HepG2 (cell line): ENCODE results near the gene ATRNL1. TPM values are rescaled to one million over a fixed set of nuclear protein-coding genes. Genes with fewer than 3 reads are reported as not detected.

Experiments used
- ATAC-seq: fragments of 200-7000 bp; cut with Tn5 transposase; 3 replicates; pipeline ENCODE4 v1.9.1; 2020; ENCODE audit warnings: mild to moderate bottlenecking, moderate library complexity
- BruUV-seq: library from RNA; stranded (reverse); fragments of 400-500 nt; replicated peaks from 2 replicates; lab custom pipeline; 2021; lab: Mats Ljungman, UMichigan
- CTCF ChIA-PET: fragments of 300-600 bp; formaldehyde crosslinking; extraction: SDS; loops from one replicate; lab custom pipeline; 2021; ENCODE audit warnings: low total read pairs, inconsistent platforms, low intra/inter-chr PET ratio; lab: Yijun Ruan, JAX
- POLR2A ChIA-PET: fragments of 350-600 bp; sonication (Branson Sonifier 250); formaldehyde crosslinking; loops from one replicate; lab custom pipeline; 2020; ENCODE audit warnings: antibody characterized with exemption, inconsistent platforms; lab: Yijun Ruan, JAX
- DNase-seq: peaks from one replicate; pipeline ENCODE4 v3.0.0-alpha.2; 2015; ENCODE audit warnings: low spot score
- FAIRE-seq: peaks from 3 replicates; lab custom pipeline; 2011; peaks lifted over from hg19 to GRCh38; lab: Jason Lieb, UNC
- H2AFZ ChIP-seq: one replicate; pipeline ENCODE4 v1.6.1; 2011; ENCODE audit warnings: low read length, inconsistent platforms
- H3K27ac ChIP-seq: fragments of 300-600 bp; 3 replicates; pipeline ENCODE4 v1.8.0; 2011; ENCODE audit warnings: mixed run types, mild to moderate bottlenecking, mixed read lengths, low read length, inconsistent platforms; ENCODE audit not compliant: insufficient read depth; ENCODE audit errors: extremely low read length
- H3K27me3 ChIP-seq, 2 experiments: fragments of 200-600 bp in 1 of 2; 2 replicates in 1 of 2; 3 replicates in 1 of 2; pipeline versions ENCODE4 v1.6.0 to v1.8.0; 2011; ENCODE audit warnings: low read length in 2 of 2, mild to moderate bottlenecking in 2 of 2, moderate library complexity in 2 of 2, inconsistent platforms in 1 of 2; ENCODE audit not compliant: insufficient read depth in 2 of 2, control insufficient read depth in 1 of 2
- H3K36me3 ChIP-seq, 2 experiments: fragments of 200-600 bp in 1 of 2; replicated peaks in 1 of 2; 2 replicates in 1 of 2; 3 replicates in 1 of 2; pipeline versions ENCODE4 v1.5.1 to v1.8.0; 2011; ENCODE audit warnings: low read length in 2 of 2, inconsistent platforms in 1 of 2; ENCODE audit not compliant: insufficient read depth in 2 of 2, control insufficient read depth in 1 of 2
- H3K4me1 ChIP-seq: 2 replicates; pipeline ENCODE4 v1.5.1; 2012; ENCODE audit warnings: low read length, inconsistent platforms; ENCODE audit not compliant: insufficient read depth
- H3K4me2 ChIP-seq: 2 replicates; pipeline ENCODE4 v1.6.0; 2011; ENCODE audit warnings: low read depth, low read length, inconsistent platforms
- H3K4me3 ChIP-seq, 3 experiments: fragments of 200-600 bp in 1 of 3; sonication (generic), shearing (Covaris generic) in 1 of 3; replicated peaks in 1 of 3; 2 replicates each; pipeline ENCODE4 v1.5.1; 2011 to 2016; ENCODE audit warnings: low read length in 3 of 3, inconsistent platforms in 2 of 3, low read depth in 2 of 3, mild to moderate bottlenecking in 2 of 3, control low read depth in 1 of 3, mixed read lengths in 1 of 3; ENCODE audit not compliant: insufficient read depth in 1 of 3
- H3K79me2 ChIP-seq: one replicate; pipeline ENCODE4 v1.6.1; 2011; ENCODE audit warnings: low read length, inconsistent platforms; ENCODE audit not compliant: insufficient read depth
- H3K9ac ChIP-seq: 2 replicates; pipeline ENCODE4 v1.6.0; 2011; ENCODE audit warnings: mild to moderate bottlenecking, low read depth, low read length, inconsistent platforms; ENCODE audit not compliant: insufficient read depth
- H3K9me3 ChIP-seq: 2 replicates; pipeline ENCODE4 v1.5.1; 2012; ENCODE audit warnings: mild to moderate bottlenecking, low read length
- H4K20me1 ChIP-seq: 2 replicates; pipeline ENCODE4 v1.6.0; 2011; ENCODE audit warnings: inconsistent platforms, mild to moderate bottlenecking, low read length, moderate library complexity; ENCODE audit not compliant: insufficient read depth
- BCL3 ChIP-seq: sonication (generic); formaldehyde crosslinking; IDR thresholded peaks from 2 replicates; pipeline ENCODE4 v1.5.1; 2020; ENCODE audit warnings: mild to moderate bottlenecking, missing genetic modification reagents, moderate library complexity
- NFIB ChIP-seq: sonication (generic); formaldehyde crosslinking; IDR thresholded peaks from 2 replicates; pipeline ENCODE4 v1.9.0; 2021; ENCODE audit warnings: missing genetic modification reagents, mild to moderate bottlenecking, borderline replicate concordance
- SETDB1 ChIP-seq: sonication (generic); formaldehyde crosslinking; IDR thresholded peaks from 2 replicates; pipeline ENCODE4 v1.5.1; 2020; ENCODE audit warnings: missing genetic modification reagents, mild to moderate bottlenecking, borderline replicate concordance
- TRAFD1 ChIP-seq: sonication (generic); formaldehyde crosslinking; IDR thresholded peaks from 2 replicates; pipeline ENCODE4 v1.5.1; 2020; ENCODE audit warnings: missing genetic modification reagents, mild to moderate bottlenecking, borderline replicate concordance
- ZNF142 ChIP-seq: sonication (generic); formaldehyde crosslinking; IDR thresholded peaks from 2 replicates; pipeline ENCODE4 v1.4.0; 2020; ENCODE audit warnings: missing genetic modification reagents
- ZNF337 ChIP-seq: sonication (generic); formaldehyde crosslinking; IDR thresholded peaks from 2 replicates; pipeline ENCODE4 v1.5.1; 2020; ENCODE audit warnings: missing genetic modification reagents, low read depth, mild to moderate bottlenecking, borderline replicate concordance
- ZNF597 ChIP-seq: sonication (generic); formaldehyde crosslinking; IDR thresholded peaks from 2 replicates; pipeline ENCODE4 v1.5.0; 2020; ENCODE audit warnings: missing genetic modification reagents
- ZNF75D ChIP-seq: sonication (generic); formaldehyde crosslinking; IDR thresholded peaks from 2 replicates; pipeline ENCODE4 v1.8.1; 2023; ENCODE audit warnings: missing genetic modification reagents, mild to moderate bottlenecking, borderline replicate concordance
- ZSCAN20 ChIP-seq: sonication (generic); formaldehyde crosslinking; IDR thresholded peaks from 2 replicates; pipeline ENCODE4 v1.4.0; 2020; ENCODE audit warnings: missing genetic modification reagents, mild to moderate bottlenecking, borderline replicate concordance
- ZXDC ChIP-seq: sonication (generic); formaldehyde crosslinking; IDR thresholded peaks from 2 replicates; pipeline ENCODE4 v1.5.0; 2020; ENCODE audit warnings: mild to moderate bottlenecking, missing genetic modification reagents
- in situ Hi-C: cut with HindIII; loops from 2 replicates; pipeline ENCODE4 v1.10.0; 2017; ENCODE audit warnings: low pct_unique_long_range_greater_than_20kb; ENCODE audit not compliant: extremely low pct_ligation_motif_present
- intact Hi-C: fragments of 100-400 bp; cut with micrococcal nuclease; formaldehyde crosslinking; loops from one replicate; pipeline ENCODE4 v1.10.0; 2022; ENCODE audit not compliant: unreplicated experiment
- polyA plus RNA-seq, 8 experiments: library from polyadenylated mRNA; depleted of rRNA in 3 of 8; stranded (reverse) in 7 of 8; unstranded in 1 of 8; fragments of >200 nt; fragmentation: Illumina TruSeq in 4 of 8; extraction: Trizol in 4 of 8; gene quantifications; 2 replicates each; pipeline versions ENCODE4 v1.2.1 to v1.2.3, GENCODE V29; 2011 to 2016; ENCODE audit warnings: low read depth in 4 of 8, missing spikeins in 1 of 8, mixed read lengths in 1 of 8; ENCODE audit not compliant: insufficient read depth in 1 of 8
- total RNA-seq, 5 experiments: library from RNA; depleted of rRNA; stranded (reverse); fragments of >200 nt; fragmentation: Illumina TruSeq; extraction: Trizol; gene quantifications; 2 replicates each; pipeline ENCODE4 v1.2.3, GENCODE V29; 2016; ENCODE audit warnings: low read depth in 1 of 5

ATRNL1 gene
- total and polyA plus RNA-seq, 2 of the 13 experiments (the other 11 are each of a cell fraction or from before 2014, with no cell fraction given), result 0.04 TPM; not detected in 1

GRCh38 chr10:115771755-115772154 lies 678.6 kb downstream of the ATRNL1 start:
- Histone ChIP-seq H3K27me3 (no peaks in the 10 kb centered on the region), H4K20me1 (no peaks in the 10 kb centered on the region), H3K9ac (no peak overlapping the region), H3K27ac (no peak overlapping the region), H3K9me3 (no peaks in the 10 kb centered on the region), H3K4me1 (no peaks in the 10 kb centered on the region), H3K79me2 (no peaks in the 10 kb centered on the region), H3K36me3 (no peaks in the 10 kb centered on the region), H2AFZ (no peak overlapping the region), H3K4me2 (no peak overlapping the region), H3K4me3 (no peak overlapping the region)
- no peak for TF ChIP-seq TRAFD1 (CRISPR knock-in tag)
- TF ChIP-seq ZNF597 (CRISPR knock-in tag), result no peak
- no peak for TF ChIP-seq SETDB1 (CRISPR knock-in tag)
- TF ChIP-seq ZNF142 (CRISPR knock-in tag), result no peak
- no peak for TF ChIP-seq ZSCAN20 (CRISPR knock-in tag)
- no peak for TF ChIP-seq NFIB (CRISPR knock-in tag)
- TF ChIP-seq ZNF337 (CRISPR knock-in tag), result no peak
- TF ChIP-seq ZNF75D (CRISPR knock-in tag), result no peak
- TF ChIP-seq ZXDC (CRISPR knock-in tag), result no peak
- TF ChIP-seq BCL3 (CRISPR knock-in tag), result no peak
- in situ Hi-C loops (no loop called here), intact Hi-C loops (no loop called here)
- CTCF ChIA-PET, result no interaction called here
- DNase-seq (no peak), FAIRE-seq (no peak), ATAC-seq (no peak)
- POLR2A ChIA-PET, result no interaction called here
- no TSS peak for BruUV-seq
